GM18498 (cell line): Measurements from ENCODE around the gene MACROD2.
"Not testable (repeated sequence)": the region's sequence is repeated elsewhere in the genome, so short reads cannot be mapped to it uniquely, and the experiment has no call there.

Source experiments
- ATAC-seq: cut with Tn5 transposase; IDR thresholded peaks from one replicate; pipeline ENCODE4 v1.9.1; 2021; ENCODE audit warnings: mild to moderate bottlenecking, moderate library complexity; ENCODE audit not compliant: unreplicated experiment

The MACROD2 gene

GRCh38 chr20:15119852-15120487 is 1124.7 kb downstream of the MACROD2 start:
- no peak for ATAC-seq

- no peak for ATAC-seq
Observed at GRCh38 chr20:15122613-15123012, 1127.3 kb downstream of the MACROD2 start.

GRCh38 chr20:15131176-15131575 is 1135.9 kb downstream of the MACROD2 start:
- ATAC-seq: no peak

DNA sequence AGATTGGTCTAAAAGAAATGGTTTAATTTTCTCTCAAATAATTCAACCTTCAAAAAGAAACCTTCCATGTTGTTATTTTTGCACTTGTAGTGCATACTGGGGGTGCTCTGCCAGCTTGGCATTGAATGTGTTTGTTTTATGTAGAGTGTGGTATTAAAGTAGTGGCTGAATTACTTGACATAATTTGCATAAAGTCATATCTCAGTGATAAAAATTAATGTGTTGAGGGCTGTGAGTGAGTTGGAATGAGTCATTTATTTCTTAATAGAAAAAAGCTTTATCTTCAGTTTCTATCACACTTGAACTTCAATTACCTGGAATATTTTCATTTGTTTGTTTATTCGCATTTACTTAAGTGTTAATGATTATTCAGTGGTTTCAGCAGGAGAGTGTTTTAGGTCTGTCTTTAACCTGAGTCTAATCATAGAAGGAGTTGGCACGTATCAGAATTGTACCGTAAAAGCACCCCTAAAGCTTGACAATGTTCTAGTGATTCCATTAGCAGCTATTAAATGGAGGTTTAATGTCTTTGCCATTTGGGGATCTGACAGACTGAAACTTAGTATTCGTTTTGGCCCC is 1143.3 kb downstream of the MACROD2 start:
- ATAC-seq: no peak

- no peak for ATAC-seq
Observed at GRCh38 chr20:15139522-15139921, 1144.2 kb downstream of the MACROD2 start.

- no peak for ATAC-seq
Observed at GRCh38 chr20:15140286-15140685, 1145.0 kb downstream of the MACROD2 start.

- not testable (repeated sequence) for ATAC-seq
Observed at GRCh38 chr20:15140940-15141339, 1145.6 kb downstream of the MACROD2 start.

GRCh38 chr20:15141861-15142260 is 1146.5 kb downstream of the MACROD2 start:
- no peak for ATAC-seq

DNA sequence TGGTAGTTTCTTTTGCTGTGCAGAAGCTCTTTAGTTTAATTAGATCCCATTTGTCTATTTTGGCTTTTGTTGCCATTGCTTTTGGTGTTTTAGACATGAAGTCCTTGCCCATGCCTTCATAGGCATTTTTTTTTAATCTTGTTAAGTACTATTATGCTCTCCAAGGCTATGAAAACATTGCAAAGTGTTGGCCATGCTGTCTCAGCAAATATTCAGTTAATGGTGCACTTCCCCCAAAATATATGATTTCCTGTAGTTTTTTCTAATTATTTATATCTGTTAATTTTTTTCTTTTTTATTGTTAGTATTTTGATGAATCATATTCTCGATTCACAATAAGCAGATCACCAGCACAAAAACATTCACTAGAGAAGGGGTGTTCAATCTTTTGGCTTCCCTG is 1148.2 kb downstream of the MACROD2 start:
- ATAC-seq: no peak

- no peak for ATAC-seq
Observed at GRCh38 chr20:15144916-15145315, 1149.6 kb downstream of the MACROD2 start.

- ATAC-seq: no peak
Observed at GRCh38 chr20:15146948-15147347, 1151.6 kb downstream of the MACROD2 start.

DNA sequence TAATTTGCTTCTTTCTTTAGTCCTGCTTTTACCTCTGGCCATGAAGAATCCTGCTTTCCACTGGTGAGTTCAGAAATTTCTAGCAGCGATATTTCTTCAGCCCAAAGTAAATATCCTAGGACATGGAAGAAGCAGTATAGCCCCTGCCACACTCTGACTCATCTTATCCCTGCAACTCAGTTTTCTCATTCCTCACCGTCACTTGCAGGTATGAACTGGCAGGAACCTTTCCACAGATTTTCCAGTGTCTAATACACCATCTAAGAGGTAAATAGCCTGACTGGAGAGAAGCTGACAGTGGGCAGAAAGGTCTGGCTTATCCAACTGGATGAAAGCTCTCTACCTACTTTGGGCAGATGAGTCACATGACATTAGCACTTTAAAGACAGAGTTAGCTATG is 1158.8 kb downstream of the MACROD2 start:
- ATAC-seq: no peak

GRCh38 chr20:15155848-15156401 is 1160.6 kb downstream of the MACROD2 start:
- ATAC-seq: no peak

DNA sequence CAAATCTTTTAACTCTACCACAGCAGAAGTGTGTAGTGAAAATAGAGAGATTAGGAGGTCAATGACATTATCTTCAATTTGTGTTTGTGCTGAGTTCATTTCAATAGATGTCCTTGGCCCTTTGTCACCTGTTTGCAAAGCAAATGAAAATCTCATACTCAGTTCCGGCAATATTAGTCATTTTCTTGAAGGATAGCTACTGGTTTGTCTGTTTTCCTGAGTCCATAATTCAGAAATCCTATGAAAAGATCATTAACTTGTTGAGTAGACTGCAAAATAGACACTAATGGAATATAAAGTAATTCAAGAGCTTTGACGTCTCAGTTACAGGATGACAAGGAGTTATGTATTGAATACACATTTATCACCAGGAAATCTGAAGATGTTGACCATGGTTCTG is 1163.2 kb downstream of the MACROD2 start:
- no peak for ATAC-seq

DNA sequence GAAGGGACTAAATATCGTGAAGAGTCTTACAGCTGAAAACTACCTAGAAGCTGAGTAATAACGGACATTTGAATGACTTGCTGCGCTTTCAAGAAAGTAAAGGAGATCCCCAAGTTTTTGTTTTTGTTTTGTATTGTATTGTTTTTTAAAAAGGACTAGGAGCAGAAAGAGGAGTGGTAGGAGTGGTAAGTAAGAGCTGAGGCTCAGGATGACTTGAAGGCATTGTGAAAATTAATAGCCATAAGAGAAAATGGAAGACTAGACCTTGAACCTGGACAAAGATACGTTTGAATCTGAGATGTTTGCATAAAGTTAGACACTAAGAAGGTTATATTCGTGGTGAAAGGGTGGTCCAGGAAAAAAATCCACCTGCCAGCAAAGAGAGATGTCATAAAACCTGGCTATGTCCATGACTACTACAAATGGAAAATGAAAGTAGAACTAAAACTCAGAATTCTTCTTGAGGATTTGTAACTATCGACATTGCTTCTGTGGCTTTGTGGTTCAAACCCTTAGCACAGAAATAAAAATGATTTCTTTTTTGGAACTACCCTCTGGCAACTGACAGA is 1166.8 kb downstream of the MACROD2 start:
- peak; percentile 72 for ATAC-seq

DNA sequence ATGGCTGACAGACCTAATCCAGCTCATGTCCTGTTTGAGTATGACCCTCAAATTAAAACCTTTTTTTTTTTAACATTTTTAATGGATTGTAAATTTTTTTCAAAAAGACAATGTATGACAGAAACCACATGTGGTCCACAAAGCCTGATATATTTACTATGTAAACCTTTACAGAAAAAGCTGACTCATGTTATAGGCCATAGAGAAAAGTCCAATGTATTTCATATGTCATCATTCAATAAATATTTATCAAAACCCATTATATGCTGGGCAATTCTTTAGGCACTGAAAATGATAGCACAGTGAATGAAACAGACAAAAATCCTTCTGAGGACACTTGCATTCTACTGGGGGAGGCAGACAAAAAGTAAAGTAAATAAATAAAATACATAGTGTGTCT is 1168.3 kb downstream of the MACROD2 start:
- ATAC-seq: no peak

- no peak for ATAC-seq
Observed at GRCh38 chr20:15164726-15165125, 1169.4 kb downstream of the MACROD2 start.

DNA sequence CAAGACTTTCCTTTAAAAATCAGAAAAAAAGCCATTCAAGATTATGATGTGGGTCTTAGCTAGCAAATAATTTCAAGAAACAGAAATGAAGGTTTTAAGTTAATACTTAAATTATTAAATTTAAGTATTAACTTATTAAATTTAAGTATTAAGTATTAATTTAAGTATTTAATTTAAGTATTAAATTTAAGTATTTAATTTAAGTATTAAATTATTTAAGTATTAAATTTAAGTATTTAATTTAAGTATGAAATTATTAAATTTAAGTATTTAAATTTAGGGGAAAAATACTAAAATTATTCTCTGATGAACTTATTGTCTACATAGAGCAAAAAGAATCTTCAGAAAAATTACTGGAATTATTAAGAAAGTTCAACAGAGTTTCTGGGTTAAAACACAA is 1171.4 kb downstream of the MACROD2 start:
- no peak for ATAC-seq

GRCh38 chr20:15171016-15171415 is 1175.7 kb downstream of the MACROD2 start:
- no peak for ATAC-seq

DNA sequence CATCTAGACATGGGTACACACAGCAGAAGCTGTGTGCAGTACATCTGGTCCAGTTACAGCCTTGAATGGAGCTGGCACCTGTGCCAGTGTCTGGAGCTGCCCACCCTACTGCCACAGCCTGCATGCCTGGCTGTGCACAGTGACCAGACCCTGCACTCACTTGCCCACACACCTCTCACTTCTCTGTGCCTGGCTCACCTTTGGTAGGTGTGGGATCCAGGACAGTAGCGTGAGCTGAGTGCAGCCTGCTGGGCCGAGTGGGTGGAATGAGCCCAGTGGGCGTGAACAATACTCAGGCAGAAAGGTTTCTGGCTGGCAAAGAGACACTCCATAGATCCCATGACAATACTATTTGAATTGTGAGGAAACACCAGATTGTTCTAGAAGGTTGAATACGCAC is 1181.6 kb downstream of the MACROD2 start:
- no peak for ATAC-seq

- no peak for ATAC-seq
Observed at GRCh38 chr20:15178581-15178980, 1183.3 kb downstream of the MACROD2 start.

DNA sequence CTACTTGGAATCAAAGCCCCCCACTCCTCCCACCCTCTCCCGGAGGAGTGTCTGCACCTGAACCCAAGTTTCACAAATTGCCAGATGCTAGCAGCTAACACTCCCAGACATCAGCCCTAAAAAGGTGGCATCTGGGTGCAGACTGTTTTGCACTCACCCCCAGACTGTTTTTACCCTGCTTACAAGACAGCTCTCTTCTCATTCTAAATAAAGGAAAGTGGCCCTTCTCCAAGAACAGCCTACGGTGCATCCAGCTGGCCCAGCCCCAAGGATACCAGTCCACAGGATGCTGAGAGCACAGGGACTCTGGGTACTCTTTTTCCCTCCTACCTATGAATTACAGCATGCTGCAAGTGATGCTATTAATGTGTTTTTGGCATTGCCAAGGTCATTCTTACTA is 1184.1 kb downstream of the MACROD2 start:
- ATAC-seq: no peak
